Transverse colon (tissue), 3 donors: ENCODE data around the gene KCNJ1.

Experiments used
- POLR2A ChIP-seq: fragments of 450-650 bp; IDR thresholded peaks from one replicate; pipeline ENCODE4 v1.6.1; 2016; ENCODE audit warnings: antibody characterized with exemption, mild to moderate bottlenecking, moderate library complexity
- POLR2AphosphoS5 ChIP-seq, 3 donors: sonication (generic); formaldehyde crosslinking; IDR thresholded peaks; one replicate each; pipeline ENCODE4 v1.6.1; 2016; ENCODE audit warnings: antibody characterized with exemption in 3 of 3

DNA sequence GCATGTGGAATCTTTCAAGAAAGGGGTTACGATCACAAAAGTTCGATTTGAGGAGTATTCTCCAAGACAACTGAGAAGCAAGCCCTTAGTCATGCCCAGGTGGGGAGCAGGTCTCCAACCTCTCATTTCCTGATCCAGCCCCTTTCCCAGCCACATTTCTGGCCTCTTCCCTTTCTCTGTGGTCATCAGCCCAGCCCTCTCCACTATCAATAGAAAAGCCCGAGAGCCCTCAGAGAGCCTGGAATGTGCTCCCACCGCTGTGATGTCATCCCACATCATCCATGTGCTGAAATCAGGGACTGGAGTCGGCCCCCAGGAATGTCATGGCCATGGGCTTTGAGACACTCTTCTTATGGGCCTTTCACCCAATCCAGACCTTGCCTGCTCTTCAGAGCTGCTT lies 62.6 kb downstream of the KCNJ1 start:
- TF ChIP-seq POLR2AphosphoS5 (IDR thresholded peaks at IDR 0.05) (no peak), POLR2A (no peak)
